Upper lobe of left lung (tissue), 4 donors: ENCODE data around the gene SIM2.

ENCODE experiments used
- CTCF ChIP-seq, 6 experiments: fragments of 450-650 bp in 4 of 6; fragments of 200-600 bp in 2 of 6; sonication (generic) in 2 of 6; IDR thresholded peaks; one replicate each; pipeline ENCODE4 v1.5.1; 2016 to 2019; ENCODE audit warnings: antibody characterized with exemption in 6 of 6
- POLR2AphosphoS5 ChIP-seq, 2 donors: sonication (generic); formaldehyde crosslinking; IDR thresholded peaks; one replicate each; pipeline ENCODE4 v1.5.1; 2017; ENCODE audit warnings: antibody characterized with exemption in 2 of 2

DNA sequence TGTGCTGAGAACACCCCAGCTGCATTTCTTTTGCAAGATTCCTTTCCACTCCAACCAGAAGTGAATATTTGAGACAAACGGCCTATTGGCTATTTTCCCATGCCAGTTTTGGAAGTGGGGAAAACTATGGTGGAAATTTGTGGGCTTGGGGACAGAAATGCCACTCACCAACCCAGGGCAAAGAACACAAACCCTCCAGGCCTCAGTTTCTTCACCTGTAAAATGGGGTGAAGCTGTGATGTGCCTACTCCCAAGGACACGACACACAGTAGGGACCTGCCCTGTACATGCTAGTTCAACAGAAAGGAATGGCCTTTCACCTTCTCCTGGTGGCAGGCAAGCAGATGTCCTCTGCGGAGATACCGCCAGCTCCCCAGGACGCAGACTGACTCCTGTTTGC is 46.5 kb downstream of the SIM2 start:
- TF ChIP-seq CTCF (IDR thresholded peaks at IDR 0.05) (no peak), POLR2AphosphoS5 (IDR thresholded peaks at IDR 0.05) (no peak)
